H9 (cell line): Measurements from ENCODE around the gene ARHGEF7. TPM values are rescaled to one million over a fixed set of nuclear protein-coding genes. Genes with fewer than 3 reads are reported as not detected.

Source experiments
- DNase-seq: peaks from one replicate; pipeline ENCODE4 v3.0.0-alpha.2; 2017
- H2AFZ ChIP-seq: one replicate; pipeline ENCODE4 v1.6.1; 2013; ENCODE audit warnings: mild to moderate bottlenecking, low read length, control low read depth, moderate library complexity
- H2AK5ac ChIP-seq: 2 replicates; pipeline ENCODE4 v1.6.1; 2013; ENCODE audit warnings: low read length, control low read depth, mixed read lengths; ENCODE audit not compliant: insufficient read length
- H2BK120ac ChIP-seq: one replicate; pipeline ENCODE4 v1.6.1; 2013; ENCODE audit warnings: low read depth, mild to moderate bottlenecking, low read length, control low read depth, inconsistent platforms; ENCODE audit not compliant: poor library complexity, severe bottlenecking
- H2BK12ac ChIP-seq: 2 replicates; pipeline ENCODE4 v1.6.1; 2013; ENCODE audit warnings: low read length, control low read depth, mixed read lengths, low read depth; ENCODE audit not compliant: insufficient read length
- H2BK15ac ChIP-seq: 2 replicates; pipeline ENCODE4 v1.6.1; 2013; ENCODE audit warnings: low read depth, low read length, control low read depth
- H2BK20ac ChIP-seq: one replicate; pipeline ENCODE4 v1.6.1; 2013; ENCODE audit warnings: low read depth, mild to moderate bottlenecking, low read length, control low read depth, inconsistent platforms; ENCODE audit not compliant: poor library complexity, severe bottlenecking
- H2BK5ac ChIP-seq: 2 replicates; pipeline ENCODE4 v1.6.1; 2013; ENCODE audit warnings: low read length, control low read depth, mixed read lengths; ENCODE audit not compliant: insufficient read length
- H3K14ac ChIP-seq: 2 replicates; pipeline ENCODE4 v1.6.1; 2013; ENCODE audit warnings: low read length, control low read depth; ENCODE audit not compliant: insufficient read depth
- H3K18ac ChIP-seq: 2 replicates; pipeline ENCODE4 v1.6.1; 2013; ENCODE audit warnings: low read depth, mild to moderate bottlenecking, mixed read lengths, low read length, control low read depth; ENCODE audit not compliant: insufficient read length
- H3K23ac ChIP-seq: 2 replicates; pipeline ENCODE4 v1.6.1; 2013; ENCODE audit warnings: low read length, control low read depth, mixed read lengths, low read depth; ENCODE audit not compliant: insufficient read length
- H3K23me2 ChIP-seq: 2 replicates; pipeline ENCODE4 v1.6.1; 2013; ENCODE audit warnings: low read depth, mild to moderate bottlenecking, mixed read lengths, low read length, control low read depth; ENCODE audit not compliant: insufficient read length, poor library complexity, severe bottlenecking
- H3K27ac ChIP-seq: 2 replicates; pipeline ENCODE4 v1.5.1; 2013; ENCODE audit warnings: low read length, control low read depth, mixed read lengths, low read depth; ENCODE audit not compliant: insufficient read length
- H3K27me3 ChIP-seq: 2 replicates; pipeline ENCODE4 v1.6.1; 2013; ENCODE audit warnings: low read length, control low read depth, inconsistent platforms; ENCODE audit not compliant: insufficient read depth
- H3K4ac ChIP-seq: 2 replicates; pipeline ENCODE4 v1.6.1; 2013; ENCODE audit warnings: low read depth, mild to moderate bottlenecking, control low read depth, inconsistent platforms, low read length, moderate library complexity
- H3K4me1 ChIP-seq: 2 replicates; pipeline ENCODE4 v1.6.1; 2013; ENCODE audit warnings: low read length, control low read depth, inconsistent platforms; ENCODE audit not compliant: insufficient read depth
- H3K4me2 ChIP-seq: 2 replicates; pipeline ENCODE4 v1.6.1; 2013; ENCODE audit warnings: low read length, control low read depth, mixed read lengths; ENCODE audit not compliant: insufficient read length, insufficient read depth
- H3K56ac ChIP-seq: 2 replicates; pipeline ENCODE4 v1.6.1; 2013; ENCODE audit warnings: low read depth, mild to moderate bottlenecking, mixed read lengths, low read length, control low read depth; ENCODE audit not compliant: insufficient read length
- H3K79me1 ChIP-seq: 2 replicates; pipeline ENCODE4 v1.6.1; 2013; ENCODE audit warnings: low read depth, mild to moderate bottlenecking, moderate library complexity, low read length, control low read depth, inconsistent platforms; ENCODE audit not compliant: insufficient read depth, poor library complexity, severe bottlenecking
- H3K79me2 ChIP-seq: 2 replicates; pipeline ENCODE4 v1.6.1; 2013; ENCODE audit warnings: low read length, control low read depth, inconsistent platforms; ENCODE audit not compliant: insufficient read depth
- H3K9ac ChIP-seq: 2 replicates; pipeline ENCODE4 v1.6.1; 2013; ENCODE audit warnings: low read length, control low read depth, mixed read lengths; ENCODE audit not compliant: insufficient read length; ENCODE audit errors: extremely low read depth
- H3K9me3 ChIP-seq: one replicate; pipeline ENCODE4 v1.6.1; 2013; ENCODE audit warnings: low read depth, low read length, inconsistent platforms; ENCODE audit not compliant: control insufficient read depth
- H3T11ph ChIP-seq: one replicate; pipeline ENCODE4 v1.6.1; 2013; ENCODE audit warnings: mild to moderate bottlenecking, low read length, control low read depth, inconsistent platforms
- H4K20me1 ChIP-seq: one replicate; pipeline ENCODE4 v1.6.1; 2013; ENCODE audit not compliant: control insufficient read depth, insufficient read length, insufficient read depth
- H4K5ac ChIP-seq: 2 replicates; pipeline ENCODE4 v1.6.1; 2013; ENCODE audit warnings: low read depth, mild to moderate bottlenecking, mixed read lengths, low read length, control low read depth; ENCODE audit not compliant: insufficient read length
- H4K8ac ChIP-seq: replicated peaks from 2 replicates; pipeline ENCODE4 v1.6.1; 2013; ENCODE audit warnings: low read length, control low read depth, mixed read lengths, low read depth; ENCODE audit not compliant: insufficient read length
- H4K91ac ChIP-seq: 2 replicates; pipeline ENCODE4 v1.6.1; 2013; ENCODE audit warnings: low read depth, mild to moderate bottlenecking, moderate library complexity, mixed read lengths, low read length, control low read depth; ENCODE audit not compliant: insufficient read length
- H3K27ac Mint-ChIP-seq, 3 experiments: 2 replicates in 2 of 3; 3 replicates in 1 of 3; pipeline ENCODE4 v1.8.0; 2020 to 2021; ENCODE audit warnings: mixed read lengths in 3 of 3, mild to moderate bottlenecking in 1 of 3, moderate library complexity in 1 of 3
- H3K27me3 Mint-ChIP-seq: 2 replicates; pipeline ENCODE4 v1.8.0; 2021; ENCODE audit warnings: low read depth, mild to moderate bottlenecking, moderate library complexity, mixed read lengths
- H3K36me3 Mint-ChIP-seq, 3 experiments: 2 replicates in 2 of 3; 3 replicates in 1 of 3; pipeline ENCODE4 v1.8.0; 2020 to 2021; ENCODE audit warnings: low read depth in 3 of 3, mixed read lengths in 3 of 3; ENCODE audit not compliant: insufficient read depth in 1 of 3
- H3K4me1 Mint-ChIP-seq, 2 experiments: 2 replicates each; pipeline ENCODE4 v1.8.0; 2020; ENCODE audit warnings: mixed read lengths in 2 of 2
- H3K4me3 Mint-ChIP-seq, 2 experiments: 2 replicates in 1 of 2; 3 replicates in 1 of 2; pipeline ENCODE4 v1.8.0; 2020 to 2021; ENCODE audit warnings: mild to moderate bottlenecking in 2 of 2, mixed read lengths in 2 of 2, moderate library complexity in 1 of 2
- H3K9me3 Mint-ChIP-seq, 2 experiments: 2 replicates in 1 of 2; 3 replicates in 1 of 2; pipeline ENCODE4 v1.8.0; 2020; ENCODE audit warnings: mild to moderate bottlenecking in 2 of 2, mixed read lengths in 2 of 2, moderate library complexity in 1 of 2
- CTCF ChIP-seq: fragments of 200-600 bp; sonication (generic); conservative IDR thresholded peaks from 3 replicates; pipeline ENCODE4 v1.8.0; 2021; ENCODE audit warnings: antibody characterized with exemption, mild to moderate bottlenecking
- WGBS: extraction: QIAGEN DNeasy Blood & Tissue Kit; methylation state at CpG from one replicate; pipeline ENCODE4 v1.1.7; 2013; ENCODE audit warnings: missing lambda C conversion rate, low lambda C conversion rate, mixed read lengths; ENCODE audit not compliant: insufficient read length; ENCODE audit errors: extremely low coverage; 5-methylcytosine and 5-hydroxymethylcytosine counted together
- total RNA-seq: library from RNA; stranded (reverse); gene quantifications from 2 replicates; pipeline ENCODE4 v1.2.1, GENCODE V29; 2021

ARHGEF7 gene
- total RNA-seq, 1 experiment from 2014 or later: 51.9 TPM

GRCh38 chr13:111248822-111249221 lies 133.7 kb downstream of the ARHGEF7 start:
- Mint-ChIP-seq H3K27me3 (no peaks in the 10 kb centered on the region), H3K9me3 (no peaks in the 10 kb centered on the region), H3K27ac (no peak overlapping the region; a peak in 1 of 7 replicates), H3K36me3 (peaks cover 22 to 56% (median 48%) of the 10 kb centered on the region in 3 experiments), H3K4me1 (peaks cover 0 to 5% of the 10 kb centered on the region in 2 experiments; a peak in 1 of 4 replicates), H3K4me3 (no peak overlapping the region)
- Histone ChIP-seq H3K9me3 (no peaks in the 10 kb centered on the region), H4K91ac (no peak overlapping the region), H3K23me2 (no peaks in the 10 kb centered on the region), H2BK20ac (no peak overlapping the region), H3K23ac (no peak overlapping the region), H2AFZ (no peak overlapping the region), H3K9ac (no peak overlapping the region), H2AK5ac (no peak overlapping the region), H3K4me2 (no peak overlapping the region), H2BK5ac (no peak overlapping the region), H3K18ac (no peak overlapping the region), H4K8ac (no peak overlapping the region), H3K27ac (no peak overlapping the region), H4K20me1 (no peaks in the 10 kb centered on the region), H2BK15ac (no peak overlapping the region), H3K79me2 (peaks cover 2% of the 10 kb centered on the region; the same call in 1 of the 2 replicates), H4K5ac (no peak overlapping the region), H3K14ac (no peak overlapping the region), H3K4me1 (no peaks in the 10 kb centered on the region), H3K27me3 (no peaks in the 10 kb centered on the region), H2BK12ac (no peak overlapping the region), H3K56ac (no peak overlapping the region), H3K4ac (no peak overlapping the region), H3T11ph (no peak overlapping the region), H3K79me1 (peaks cover 5% of the 10 kb centered on the region), H2BK120ac (no peak overlapping the region)
- TF ChIP-seq CTCF: no peak
- no peak for DNase-seq
- no CpG with 5 or more reads among the region's 3 CpGs for WGBS
